Airway epithelial cell (primary cell): Measurements from ENCODE around the gene CHGA. TPM values are rescaled to one million over a fixed set of nuclear protein-coding genes. Genes with fewer than 3 reads are reported as not detected.

ENCODE experiments used
- total RNA-seq: library from RNA; depleted of rRNA; stranded (reverse); fragments of >200 nt; gene quantifications from 2 replicates; pipeline ENCODE4 v1.2.3, GENCODE V29; 2015

Gene CHGA, protein sequence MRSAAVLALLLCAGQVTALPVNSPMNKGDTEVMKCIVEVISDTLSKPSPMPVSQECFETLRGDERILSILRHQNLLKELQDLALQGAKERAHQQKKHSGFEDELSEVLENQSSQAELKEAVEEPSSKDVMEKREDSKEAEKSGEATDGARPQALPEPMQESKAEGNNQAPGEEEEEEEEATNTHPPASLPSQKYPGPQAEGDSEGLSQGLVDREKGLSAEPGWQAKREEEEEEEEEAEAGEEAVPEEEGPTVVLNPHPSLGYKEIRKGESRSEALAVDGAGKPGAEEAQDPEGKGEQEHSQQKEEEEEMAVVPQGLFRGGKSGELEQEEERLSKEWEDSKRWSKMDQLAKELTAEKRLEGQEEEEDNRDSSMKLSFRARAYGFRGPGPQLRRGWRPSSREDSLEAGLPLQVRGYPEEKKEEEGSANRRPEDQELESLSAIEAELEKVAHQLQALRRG
- total RNA-seq: 0.07 TPM in 1 of 2 replicates, not detected in the other

GRCh38 chr14:92922883-92923743 lies at the start of gene CHGA:
Gene CHGA (plus strand): TSS chr14:92923150. CDS start chr14:92923360, 210 bp downstream.

Other genes starting within 250 kb of the CHGA start
- 65.1 and 83.8 TPM in 2 replicates for gene LGMN, start 174.5 kb upstream of the CHGA start, total RNA-seq
- gene GOLGA5, start 128.8 kb upstream of the CHGA start, total RNA-seq: 28.6 and 32.5 TPM in 2 replicates
- gene ITPK1, start 192.8 kb downstream of the CHGA start, total RNA-seq: 45.3 and 50.6 TPM in 2 replicates